ENCODE results near the gene DENR.

GRCh38 chr12:122793685-122794106 is 41.1 kb downstream of the DENR start:
- no peak for TF ChIP-seq EZH2 (IDR thresholded peaks at IDR 0.05)
- peak; percentile 89 for TF ChIP-seq CTCF (IDR thresholded peaks at IDR 0.05)
- TF ChIP-seq EZH2phosphoT487 (IDR thresholded peaks at IDR 0.05): no peak

Data from neural progenitor cell (in vitro differentiated cells).